Mesendoderm (in vitro differentiated cells): ENCODE data around the gene FTO.
"Not testable (repeated sequence)": the region's sequence is repeated elsewhere in the genome, so short reads cannot be mapped to it uniquely, and the experiment has no call there.

Experiments used
- DNase-seq: peaks from one replicate; pipeline ENCODE4 v3.0.0; 2013
- H2AK5ac ChIP-seq: 2 replicates; pipeline ENCODE4 v1.6.1; 2013; ENCODE audit warnings: low read length, inconsistent platforms
- H2BK120ac ChIP-seq: 2 replicates; pipeline ENCODE4 v1.6.1; 2013; ENCODE audit warnings: low read depth, mild to moderate bottlenecking, low read length, moderate library complexity, mixed read lengths
- H2BK15ac ChIP-seq: replicated peaks from 2 replicates; pipeline ENCODE4 v1.6.1; 2013; ENCODE audit warnings: low read depth, mild to moderate bottlenecking, moderate library complexity
- H2BK5ac ChIP-seq: 2 replicates; pipeline ENCODE4 v1.6.1; 2013; ENCODE audit warnings: low read length, inconsistent platforms
- H3K18ac ChIP-seq: 2 replicates; pipeline ENCODE4 v1.6.1; 2013; ENCODE audit warnings: mild to moderate bottlenecking, low read length, mixed read lengths
- H3K23ac ChIP-seq: one replicate; pipeline ENCODE4 v1.6.1; 2013; ENCODE audit warnings: low read length
- H3K27ac ChIP-seq: 2 replicates; pipeline ENCODE4 v1.5.1; 2013; ENCODE audit warnings: low read depth, mild to moderate bottlenecking, inconsistent platforms, low read length, moderate library complexity
- H3K27me3 ChIP-seq: 2 replicates; pipeline ENCODE4 v1.6.1; 2013; ENCODE audit warnings: low read length, control low read depth, mild to moderate bottlenecking, inconsistent platforms; ENCODE audit not compliant: insufficient read depth, poor library complexity
- H3K36me3 ChIP-seq: 2 replicates; pipeline ENCODE4 v1.6.1; 2013; ENCODE audit warnings: low read length, inconsistent platforms; ENCODE audit not compliant: control insufficient read depth, insufficient read depth
- H3K4ac ChIP-seq: one replicate; pipeline ENCODE4 v1.6.1; 2013; ENCODE audit warnings: low read depth, mild to moderate bottlenecking, low read length, moderate library complexity
- H3K4me1 ChIP-seq: 2 replicates; pipeline ENCODE4 v1.6.1; 2013; ENCODE audit warnings: low read depth, low read length, inconsistent platforms; ENCODE audit not compliant: control insufficient read depth
- H3K4me2 ChIP-seq: 2 replicates; pipeline ENCODE4 v1.6.1; 2013; ENCODE audit warnings: low read length
- H3K4me3 ChIP-seq: 2 replicates; pipeline ENCODE4 v1.5.1; 2013; ENCODE audit warnings: mild to moderate bottlenecking, low read length
- H3K56ac ChIP-seq: one replicate; pipeline ENCODE4 v1.6.1; 2013; ENCODE audit warnings: low read length
- H3K79me1 ChIP-seq: 2 replicates; pipeline ENCODE4 v1.6.1; 2013; ENCODE audit warnings: low read length, inconsistent platforms
- H3K79me2 ChIP-seq: 2 replicates; pipeline ENCODE4 v1.6.1; 2013; ENCODE audit warnings: mild to moderate bottlenecking, low read length; ENCODE audit not compliant: control insufficient read depth, insufficient read depth
- H3K9ac ChIP-seq: 2 replicates; pipeline ENCODE4 v1.6.1; 2013; ENCODE audit warnings: low read length, inconsistent platforms
- H4K5ac ChIP-seq: one replicate; pipeline ENCODE4 v1.6.1; 2013; ENCODE audit warnings: low read length
- H4K8ac ChIP-seq: one replicate; pipeline ENCODE4 v1.6.1; 2013; ENCODE audit warnings: low read depth, mild to moderate bottlenecking, control low read depth, low read length, moderate library complexity
- WGBS: extraction: QIAGEN DNeasy Blood & Tissue Kit; methylation state at CpG from one replicate; pipeline ENCODE4 v1.1.7; 2013; ENCODE audit warnings: low lambda C conversion rate, missing lambda C conversion rate; ENCODE audit not compliant: insufficient coverage; ENCODE audit errors: extremely low coverage; 5-methylcytosine and 5-hydroxymethylcytosine counted together

FTO gene

GRCh38 chr16:53884748-53885147 lies 180.8 kb downstream of the FTO start:
- Histone ChIP-seq H3K23ac (no peak overlapping the region), H3K9ac (no peak overlapping the region), H4K5ac (no peak overlapping the region), H3K36me3 (peaks cover 1% of the 10 kb centered on the region), H2BK15ac (no peak overlapping the region), H3K79me1 (no peaks in the 10 kb centered on the region), H3K27me3 (no peaks in the 10 kb centered on the region), H2BK5ac (no peak overlapping the region), H4K8ac (no peak overlapping the region), H2AK5ac (no peak overlapping the region), H3K27ac (no peak overlapping the region), H3K4ac (no peak overlapping the region), H3K4me3 (no peak overlapping the region), H3K56ac (no peak overlapping the region), H2BK120ac (no peak overlapping the region), H3K4me1 (no peaks in the 10 kb centered on the region), H3K18ac (no peak overlapping the region), H3K4me2 (no peak overlapping the region), H3K79me2 (no peaks in the 10 kb centered on the region)
- WGBS = no CpG with 5 or more reads among the region's 4 CpGs
- no peak for DNase-seq

- Histone ChIP-seq H3K36me3 (peaks cover 1% of the 10 kb centered on the region), H2BK120ac (no peak overlapping the region), H3K23ac (no peak overlapping the region), H2AK5ac (no peak overlapping the region), H3K79me1 (no peaks in the 10 kb centered on the region), H3K4ac (no peak overlapping the region), H3K4me2 (no peak overlapping the region), H3K56ac (no peak overlapping the region), H4K5ac (no peak overlapping the region), H2BK5ac (no peak overlapping the region), H3K27ac (no peak overlapping the region), H3K27me3 (no peaks in the 10 kb centered on the region), H3K79me2 (no peaks in the 10 kb centered on the region), H3K9ac (no peak overlapping the region), H3K18ac (no peak overlapping the region), H2BK15ac (no peak overlapping the region), H4K8ac (no peak overlapping the region), H3K4me3 (no peak overlapping the region), H3K4me1 (no peaks in the 10 kb centered on the region)
- no CpG with 5 or more reads among the region's 7 CpGs for WGBS
- no peak for DNase-seq
Measured at GRCh38 chr16:53886482-53887378, 182.8 kb downstream of the FTO start.

- no peak overlapping the region for H2BK120ac ChIP-seq
- H3K79me2 ChIP-seq = no peaks in the 10 kb centered on the region
- DNase-seq = no peak
- no peaks in the 10 kb centered on the region for H3K4me1 ChIP-seq
- no peak overlapping the region for H4K8ac ChIP-seq
- no peak overlapping the region for H2BK15ac ChIP-seq
- H3K4ac ChIP-seq = no peak overlapping the region
- no peak overlapping the region for H4K5ac ChIP-seq
- H3K79me1 ChIP-seq = no peaks in the 10 kb centered on the region
- H2BK5ac ChIP-seq = no peak overlapping the region
- H3K27me3 ChIP-seq = no peaks in the 10 kb centered on the region
- H3K36me3 ChIP-seq = peaks cover 1% of the 10 kb centered on the region
- no peak overlapping the region for H2AK5ac ChIP-seq
- no CpG with 5 or more reads among the region's 3 CpGs for WGBS
- H3K4me3 ChIP-seq = no peak overlapping the region
- H3K23ac ChIP-seq = no peak overlapping the region
- H3K4me2 ChIP-seq = no peak overlapping the region
- no peak overlapping the region for H3K27ac ChIP-seq
- H3K56ac ChIP-seq = no peak overlapping the region
- H3K9ac ChIP-seq = no peak overlapping the region
- H3K18ac ChIP-seq = no peak overlapping the region
Measured at GRCh38 chr16:53888222-53888621, 184.3 kb downstream of the FTO start.

GRCh38 chr16:53890877-53891276 lies 186.9 kb downstream of the FTO start:
- not testable (repeated sequence) for H3K18ac ChIP-seq, H3K27ac ChIP-seq, H3K56ac ChIP-seq, H3K4me1 ChIP-seq, DNase-seq, H3K4ac ChIP-seq, H4K8ac ChIP-seq, H3K36me3 ChIP-seq, H2BK5ac ChIP-seq, H3K9ac ChIP-seq, H3K27me3 ChIP-seq, H4K5ac ChIP-seq, H2AK5ac ChIP-seq, H2BK15ac ChIP-seq, H3K4me2 ChIP-seq, H2BK120ac ChIP-seq, H3K4me3 ChIP-seq, H3K79me2 ChIP-seq, H3K79me1 ChIP-seq, H3K23ac ChIP-seq
- no CpG with 5 or more reads among the region's 8 CpGs for WGBS

- Histone ChIP-seq H3K4me3 (no peak overlapping the region), H3K79me1 (no peaks in the 10 kb centered on the region)
Measured at GRCh38 chr16:53891409-53892139, 187.6 kb downstream of the FTO start.

More at GRCh38 chr16:53891409-53892139, 187.6 kb downstream of the FTO start:
- Histone ChIP-seq H2BK5ac (no peak overlapping the region), H3K4ac (no peak overlapping the region), H2BK120ac (no peak overlapping the region), H3K18ac (no peak overlapping the region), H3K79me2 (no peaks in the 10 kb centered on the region), H3K27ac (no peak overlapping the region), H3K9ac (no peak overlapping the region), H3K36me3 (peaks cover 1% of the 10 kb centered on the region), H3K27me3 (no peaks in the 10 kb centered on the region), H2BK15ac (no peak overlapping the region), H3K23ac (no peak overlapping the region), H4K5ac (no peak overlapping the region), H3K4me1 (peaks cover 3% of the 10 kb centered on the region), H2AK5ac (no peak overlapping the region), H3K56ac (no peak overlapping the region), H4K8ac (no peak overlapping the region), H3K4me2 (no peak overlapping the region)
- WGBS = 100% methylated on average over 2 of the region's 9 CpGs
- DNase-seq = no peak
